Activated CD8-positive, alpha-beta memory T cell treated with anti-CD3 and anti-CD28 coated beads, Interleukin-2, amount 10 ng/mL, durations not matched to agents 7 days and 5 days (primary cell): Measurements from ENCODE around the gene HNRNPUL2. TPM values are rescaled to one million over a fixed set of nuclear protein-coding genes. Genes with fewer than 3 reads are reported as not detected.
"Not testable (repeated sequence)": the region's sequence is repeated elsewhere in the genome, so short reads cannot be mapped to it uniquely, and the experiment has no call there.

ENCODE experiments used
- ATAC-seq: fragments of 150-1000 bp; cut with Tn5 transposase; one replicate; pipeline ENCODE4 v1.10.0; 2021; ENCODE audit warnings: moderate library complexity
- CTCF ChIA-PET: fragments of 350-600 bp; sonication (Branson Sonifier 250); formaldehyde crosslinking; loops from one replicate; lab custom pipeline; 2021; ENCODE audit warnings: antibody characterized with exemption; lab: Charles Lee
- DNase-seq: peaks from one replicate; pipeline ENCODE4 v3.0.0-alpha.2; 2020
- H3K27ac Mint-ChIP-seq: one replicate; pipeline ENCODE4 v1.8.0; 2021; ENCODE audit warnings: mild to moderate bottlenecking, mixed read lengths
- H3K27me3 Mint-ChIP-seq: one replicate; pipeline ENCODE4 v1.8.0; 2021; ENCODE audit warnings: mixed read lengths
- H3K36me3 Mint-ChIP-seq: one replicate; pipeline ENCODE4 v1.8.0; 2021; ENCODE audit warnings: mild to moderate bottlenecking, mixed read lengths
- H3K4me1 Mint-ChIP-seq: one replicate; pipeline ENCODE4 v1.8.0; 2021; ENCODE audit warnings: mixed read lengths
- H3K4me3 Mint-ChIP-seq: one replicate; pipeline ENCODE4 v1.8.0; 2021; ENCODE audit warnings: mild to moderate bottlenecking, moderate library complexity, mixed read lengths
- H3K9me3 Mint-ChIP-seq: one replicate; pipeline ENCODE4 v1.8.0; 2022; ENCODE audit warnings: low read depth, mixed read lengths
- total RNA-seq, 2 experiments: library from RNA; stranded (reverse); gene quantifications; one replicate each; pipeline ENCODE4 v1.2.3, GENCODE V29; 2021

Gene HNRNPUL2
- total RNA-seq, 2 experiments from 2014 or later = 61.6 to 66.6 TPM

DNA sequence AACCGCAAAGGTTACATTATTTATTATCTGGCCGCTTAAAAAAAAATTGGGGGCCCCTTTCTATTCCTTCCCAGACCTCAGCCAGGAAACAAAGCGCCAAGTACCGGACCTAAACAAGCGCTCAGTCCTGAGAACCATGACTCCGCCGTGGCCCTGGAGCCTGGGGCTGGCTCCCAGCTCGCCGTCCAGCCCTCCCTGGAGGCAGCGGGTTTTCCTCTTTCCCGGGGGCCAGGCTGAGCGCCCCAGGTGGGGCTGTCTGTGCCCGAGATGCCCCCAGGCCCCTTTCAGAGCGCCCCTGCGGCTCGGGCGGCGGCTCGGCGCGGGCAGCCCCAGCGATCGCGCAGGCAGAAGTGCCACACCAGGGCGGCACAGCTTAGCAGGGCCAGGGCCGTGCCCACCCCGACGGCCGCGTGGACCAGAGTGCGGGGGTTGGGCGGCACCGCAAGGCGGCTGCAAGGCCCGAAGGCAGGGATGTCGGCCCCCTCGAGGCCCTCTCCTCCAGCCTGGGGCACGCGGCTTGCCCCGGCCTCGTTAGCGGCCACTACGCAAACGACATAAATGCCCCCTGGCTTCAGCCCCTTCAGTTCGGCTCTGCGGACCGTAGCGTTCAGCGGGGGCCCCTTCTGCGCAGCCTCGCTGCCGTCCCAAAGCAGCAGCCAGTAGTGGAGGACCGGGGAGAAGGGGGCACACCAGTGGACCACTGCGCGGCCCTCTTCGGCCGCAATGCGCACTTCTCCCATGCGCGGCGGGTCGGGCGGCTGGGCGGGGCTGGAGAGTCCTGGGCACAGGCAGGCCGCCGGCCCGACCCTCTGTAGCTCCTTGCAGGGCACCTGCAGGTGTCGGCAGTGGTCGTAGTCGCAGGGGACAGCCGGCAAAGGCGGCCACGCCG lies 39.5 kb downstream of the HNRNPUL2 start:
- CTCF ChIA-PET = interaction anchor here (0.6 to 2.5 kb wide), 2 partner anchors 29 to 263 kb away, joined by 3 to 9 read pairs; no protein-coding TSS in a partner anchor
- Mint-ChIP-seq H3K27me3 (peaks cover 10% of the 10 kb centered on the region), H3K36me3 (peaks cover 5% of the 10 kb centered on the region), H3K4me3 (no peak overlapping the region), H3K27ac (no peak overlapping the region), H3K4me1 (no peaks in the 10 kb centered on the region), H3K9me3 (no peaks in the 10 kb centered on the region)
- no peak for DNase-seq
- ATAC-seq = no peak

GRCh38 chr11:62682518-62682917 lies 44.7 kb downstream of the HNRNPUL2 start:
- Mint-ChIP-seq H3K4me3 (no peak overlapping the region), H3K36me3 (peaks cover 4% of the 10 kb centered on the region), H3K27ac (no peak overlapping the region), H3K9me3 (no peaks in the 10 kb centered on the region), H3K4me1 (peaks cover 19% of the 10 kb centered on the region), H3K27me3 (peaks cover 5% of the 10 kb centered on the region)
- no peak for ATAC-seq
- CTCF ChIA-PET = interaction anchor here (1.5 to 2.9 kb wide), 3 partner anchors 11 to 258 kb away, joined by 5 to 17 read pairs (median 5); partner anchors contain the start of genes LBHD1 and UQCC3
- no peak for DNase-seq

DNA sequence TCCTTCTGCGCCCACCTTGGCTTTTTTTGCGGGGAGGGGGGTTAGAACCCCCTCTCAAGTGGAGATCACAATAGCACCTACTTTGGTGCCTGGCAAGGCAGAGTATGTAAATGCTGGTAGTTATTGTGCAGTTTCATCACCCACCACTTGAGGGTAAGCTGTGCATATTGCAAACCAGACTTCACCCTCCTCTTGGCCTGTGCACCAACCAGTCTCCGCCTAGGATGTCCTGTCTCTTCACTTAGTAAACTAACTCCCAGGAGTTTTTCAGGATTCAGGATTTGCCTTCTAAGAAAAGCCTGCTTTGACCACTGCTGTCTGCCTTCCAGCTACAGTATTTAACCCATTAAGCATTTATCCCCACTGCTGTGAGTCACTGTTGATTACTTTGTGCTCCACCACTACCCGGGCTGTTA lies 46.4 kb downstream of the HNRNPUL2 start:
- ATAC-seq (peak; percentile 73), DNase-seq (peak; percentile 62)
- Mint-ChIP-seq H3K9me3 (no peaks in the 10 kb centered on the region), H3K27me3 (no peaks in the 10 kb centered on the region), H3K27ac (peak overlapping the region; percentile 73), H3K4me3 (peak overlapping the region; percentile 39), H3K4me1 (peaks cover 31% of the 10 kb centered on the region), H3K36me3 (peaks cover 14% of the 10 kb centered on the region)
- CTCF ChIA-PET = interaction anchor here (0.6 to 3.7 kb wide), 26 partner anchors 9 to 266 kb away, joined by 3 to 42 read pairs (median 4); partner anchors contain the start of genes C11orf98, CSKMT, GANAB and LBHD1

DNA sequence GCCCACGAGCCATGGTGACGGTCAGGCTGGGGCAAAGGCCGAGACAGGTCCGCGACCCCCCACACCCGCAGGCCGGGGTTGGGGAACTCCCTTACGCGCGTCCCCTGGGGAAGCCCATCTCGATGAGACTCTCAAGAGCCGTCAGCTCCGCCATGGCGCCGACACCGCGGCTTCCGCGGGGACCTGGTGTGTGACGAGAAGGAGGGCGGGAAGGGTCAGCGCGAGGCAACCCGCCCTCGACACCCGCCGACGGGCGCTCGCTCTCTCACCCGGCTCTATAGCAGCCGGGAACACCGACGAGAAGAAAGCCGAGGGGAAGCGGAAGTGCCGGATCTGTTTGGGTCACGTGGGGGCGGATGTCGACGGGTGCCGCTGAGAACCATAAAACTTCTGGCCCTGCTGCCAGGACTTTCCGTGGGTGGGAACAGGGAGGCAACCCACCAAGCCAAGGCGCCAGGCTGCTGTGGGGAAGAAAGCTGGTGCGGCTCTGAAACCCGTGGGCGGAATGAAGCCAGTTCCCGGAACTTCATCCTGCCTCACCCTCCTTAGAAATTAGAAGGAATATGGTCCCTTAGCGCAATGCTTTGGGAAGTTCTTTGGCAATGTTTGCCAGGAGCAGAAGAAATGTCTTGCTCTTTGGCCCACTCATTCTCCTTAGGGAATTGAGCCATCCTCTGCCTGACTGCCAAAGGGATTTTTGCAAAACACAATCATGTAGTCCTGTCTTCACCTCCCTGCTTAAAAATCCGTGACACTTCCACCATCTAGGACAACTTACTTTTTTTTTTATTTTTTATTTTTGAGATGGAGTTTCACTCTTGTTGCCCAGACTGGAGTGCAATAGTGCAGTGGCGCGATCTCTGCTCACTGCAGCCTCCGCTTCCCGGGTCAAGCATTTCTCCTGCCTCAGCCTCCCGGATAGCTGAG lies 48.2 kb downstream of the HNRNPUL2 start, which contains the start of gene UBXN1:
Gene UBXN1, minus strand, starts transcription at position 304 of the 927 bp plus-strand sequence. Its CDS starts 150 bp downstream, at position 154.
- H3K27me3 Mint-ChIP-seq = no peaks in the 10 kb centered on the region
- peaks cover 20% of the 10 kb centered on the region for H3K36me3 Mint-ChIP-seq
- peak within 1 kb of the TSS; percentile 90 for H3K27ac Mint-ChIP-seq
- H3K4me1 Mint-ChIP-seq = peaks cover 34% of the 10 kb centered on the region
- DNase-seq (peak; percentile 89), ATAC-seq (peak; percentile 90)
- H3K4me3 Mint-ChIP-seq = peak within 1 kb of the TSS; percentile 84
- H3K9me3 Mint-ChIP-seq = no peaks in the 10 kb centered on the region
- CTCF ChIA-PET = interaction anchor here (0.6 to 3.7 kb wide), 11 partner anchors 11 to 254 kb away, joined by 3 to 42 read pairs (median 4); partner anchors contain the start of genes C11orf98, CSKMT, EML3 and INTS5

DNA sequence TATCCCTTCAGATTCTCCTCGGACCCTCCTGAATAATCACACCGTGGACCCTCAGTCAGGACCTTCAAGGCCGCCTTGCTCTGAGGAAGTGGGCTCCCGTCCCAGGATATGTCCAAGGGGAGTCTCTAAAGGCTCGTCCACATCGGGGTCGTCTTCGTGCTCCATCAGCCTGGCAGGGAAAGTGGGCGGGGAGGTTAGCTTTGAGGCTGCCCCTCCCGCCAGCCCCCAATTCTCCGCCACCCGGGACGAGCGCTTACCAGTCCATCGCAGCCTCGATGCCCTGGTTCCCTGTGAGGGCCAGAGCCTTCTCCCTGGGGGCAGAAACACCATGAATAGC lies 48.9 kb downstream of the HNRNPUL2 start:
- peaks cover 22% of the 10 kb centered on the region for H3K36me3 Mint-ChIP-seq
- CTCF ChIA-PET = interaction anchor here (3.7 kb wide), 1 partner anchor 15 kb away, joined by 42 read pairs; no protein-coding TSS in a partner anchor
- DNase-seq (no peak), ATAC-seq (peak; percentile 3)
- H3K4me1 Mint-ChIP-seq = peaks cover 37% of the 10 kb centered on the region
- H3K27ac Mint-ChIP-seq = peak overlapping the region; percentile 90
- H3K4me3 Mint-ChIP-seq = peak overlapping the region; percentile 84
- no peaks in the 10 kb centered on the region for H3K9me3 Mint-ChIP-seq
- no peaks in the 10 kb centered on the region for H3K27me3 Mint-ChIP-seq

- H3K4me3 Mint-ChIP-seq = peak overlapping the region; percentile 84
- DNase-seq = no peak
- H3K27me3 Mint-ChIP-seq = no peaks in the 10 kb centered on the region
- H3K4me1 Mint-ChIP-seq = peaks cover 44% of the 10 kb centered on the region
- peaks cover 23% of the 10 kb centered on the region for H3K36me3 Mint-ChIP-seq
- no peaks in the 10 kb centered on the region for H3K9me3 Mint-ChIP-seq
- no peak for ATAC-seq
- CTCF ChIA-PET = interaction anchor here (1.0 to 2.1 kb wide), 3 partner anchors 13 to 184 kb away, joined by 3 to 7 read pairs (median 5); partner anchors contain the start of genes C11orf98, CSKMT, EML3 and ROM1
- peak overlapping the region; percentile 90 for H3K27ac Mint-ChIP-seq
Measured at GRCh38 chr11:62677714-62678113, 49.5 kb downstream of the HNRNPUL2 start.

- H3K4me3 Mint-ChIP-seq = peak overlapping the region; percentile 46
Measured at GRCh38 chr11:62677156-62677555, 50.1 kb downstream of the HNRNPUL2 start.

GRCh38 chr11:62676698-62677097 lies 50.6 kb downstream of the HNRNPUL2 start:
- H3K4me1 Mint-ChIP-seq = peaks cover 51% of the 10 kb centered on the region

More at GRCh38 chr11:62677156-62677555, 50.1 kb downstream of the HNRNPUL2 start:
- Mint-ChIP-seq H3K27ac (peak overlapping the region; percentile 90), H3K27me3 (no peaks in the 10 kb centered on the region), H3K9me3 (no peaks in the 10 kb centered on the region), H3K4me1 (peaks cover 50% of the 10 kb centered on the region), H3K36me3 (peaks cover 25% of the 10 kb centered on the region)
- CTCF ChIA-PET = interaction anchor here (1.0 to 2.1 kb wide), 5 partner anchors 12 to 204 kb away, joined by 3 to 7 read pairs (median 4); partner anchors contain the start of genes C11orf98, CSKMT, EML3 and ROM1
- ATAC-seq (no peak), DNase-seq (no peak)

GRCh38 chr11:62675415-62675814 lies 51.8 kb downstream of the HNRNPUL2 start:
- Mint-ChIP-seq H3K36me3 (peaks cover 34% of the 10 kb centered on the region), H3K4me1 (peaks cover 50% of the 10 kb centered on the region)
- not testable (repeated sequence) for H3K27ac Mint-ChIP-seq, H3K9me3 Mint-ChIP-seq, H3K27me3 Mint-ChIP-seq, H3K4me3 Mint-ChIP-seq, DNase-seq, ATAC-seq
- CTCF ChIA-PET = interaction anchor here (1.6 to 3.5 kb wide), 2 partner anchors 10 to 281 kb away, joined by 3 to 15 read pairs; partner anchors contain the start of genes C11orf98 and CSKMT

More at GRCh38 chr11:62676698-62677097, 50.6 kb downstream of the HNRNPUL2 start:
- H3K27me3 Mint-ChIP-seq = no peaks in the 10 kb centered on the region
- no peak for DNase-seq
- peak overlapping the region; percentile 90 for H3K27ac Mint-ChIP-seq
- peaks cover 26% of the 10 kb centered on the region for H3K36me3 Mint-ChIP-seq
- CTCF ChIA-PET = interaction anchor here (1.0 to 2.1 kb wide), 6 partner anchors 12 to 282 kb away, joined by 3 to 7 read pairs (median 4); partner anchors contain the start of genes C11orf98, CSKMT, EML3 and ROM1
- H3K9me3 Mint-ChIP-seq = no peaks in the 10 kb centered on the region
- no peak for ATAC-seq
- no peak overlapping the region for H3K4me3 Mint-ChIP-seq

DNA sequence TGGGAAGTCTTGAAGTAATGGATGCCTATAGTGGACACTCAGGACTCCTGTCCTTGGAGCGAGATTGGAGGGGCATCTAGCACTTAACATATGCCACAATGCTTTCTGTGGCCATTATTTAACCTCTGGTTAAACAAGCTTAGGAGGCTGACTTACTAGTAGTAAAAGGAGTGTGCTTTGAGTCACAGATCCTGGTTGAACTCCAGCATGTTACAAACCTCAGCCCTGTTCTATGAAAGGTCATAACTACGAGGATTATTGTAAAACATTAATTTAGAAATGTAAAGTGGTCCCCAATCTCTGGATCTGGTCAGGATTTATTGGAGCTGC lies 54.1 kb downstream of the HNRNPUL2 start:
- no peak for ATAC-seq
- H3K4me1 Mint-ChIP-seq = peaks cover 60% of the 10 kb centered on the region
- CTCF ChIA-PET = interaction anchor here (0.9 to 7.7 kb wide), 5 partner anchors 8 to 279 kb away, joined by 3 to 50 read pairs (median 5); partner anchors contain the start of genes C11orf98, CSKMT, TMEM179B and TUT1
- H3K36me3 Mint-ChIP-seq = peaks cover 39% of the 10 kb centered on the region
- peak overlapping the region; percentile 96 for H3K27ac Mint-ChIP-seq
- DNase-seq = no peak
- no peaks in the 10 kb centered on the region for H3K9me3 Mint-ChIP-seq
- H3K4me3 Mint-ChIP-seq = peak overlapping the region; percentile 95
- H3K27me3 Mint-ChIP-seq = no peaks in the 10 kb centered on the region

DNA sequence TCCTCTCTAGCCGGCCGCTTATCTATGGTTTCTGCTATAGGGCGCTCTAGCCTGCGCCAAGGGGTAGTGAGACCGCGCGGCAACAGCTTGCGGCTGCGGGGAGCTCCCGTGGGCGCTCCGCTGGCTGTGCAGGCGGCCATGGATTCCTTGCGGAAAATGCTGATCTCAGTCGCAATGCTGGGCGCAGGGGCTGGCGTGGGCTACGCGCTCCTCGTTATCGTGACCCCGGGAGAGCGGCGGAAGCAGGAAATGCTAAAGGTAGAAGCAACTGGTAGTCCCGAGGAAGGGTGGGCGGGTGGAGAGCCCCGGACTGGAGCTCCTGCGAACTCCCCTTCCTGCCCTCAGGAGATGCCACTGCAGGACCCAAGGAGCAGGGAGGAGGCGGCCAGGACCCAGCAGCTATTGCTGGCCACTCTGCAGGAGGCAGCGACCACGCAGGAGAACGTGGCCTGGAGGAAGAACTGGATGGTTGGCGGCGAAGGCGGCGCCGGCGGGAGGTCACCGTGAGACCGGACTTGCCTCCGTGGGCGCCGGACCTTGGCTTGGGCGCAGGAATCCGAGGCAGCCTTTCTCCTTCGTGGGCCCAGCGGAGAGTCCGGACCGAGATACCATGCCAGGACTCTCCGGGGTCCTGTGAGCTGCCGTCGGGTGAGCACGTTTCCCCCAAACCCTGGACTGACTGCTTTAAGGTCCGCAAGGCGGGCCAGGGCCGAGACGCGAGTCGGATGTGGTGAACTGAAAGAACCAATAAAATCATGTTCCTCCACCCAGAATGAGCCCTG lies 55.5 kb downstream of the HNRNPUL2 start, which contains the start of the genes LBHD1 and UQCC3:
Gene LBHD1, minus strand, starts transcription at position 660 of the 782 bp plus-strand sequence. CDS start 2,236 bp downstream, outside the sequence.
Gene UQCC3, plus strand, starts transcription at position 66 of the 782 bp plus-strand sequence. Its CDS starts 73 bp downstream, at position 139.
- peaks cover 38% of the 10 kb centered on the region for H3K36me3 Mint-ChIP-seq
- CTCF ChIA-PET = interaction anchor here (0.7 to 7.7 kb wide), 18 partner anchors 10 to 285 kb away, joined by 3 to 50 read pairs (median 5); partner anchors contain the start of genes INTS5, MTA2, TAF6L and TMEM179B
- DNase-seq = peak; percentile 96
- H3K4me1 Mint-ChIP-seq = peaks cover 54% of the 10 kb centered on the region
- no peaks in the 10 kb centered on the region for H3K9me3 Mint-ChIP-seq
- peak within 1 kb of the TSS; percentile 95 for H3K4me3 Mint-ChIP-seq
- H3K27ac Mint-ChIP-seq = peak within 1 kb of the TSS; percentile 96
- ATAC-seq = peak; percentile 83
- no peaks in the 10 kb centered on the region for H3K27me3 Mint-ChIP-seq
